HEK293 (cell line): ENCODE measurements around the gene CSMD2.

Experiments used
- CTCF ChIA-PET: fragments of 350-600 bp; formaldehyde crosslinking; extraction: SDS; loops from one replicate; lab custom pipeline; 2021; ENCODE audit warnings: antibody characterized with exemption; lab: Yijun Ruan, JAX
- POLR2A ChIA-PET: fragments of 300-600 bp; formaldehyde crosslinking; extraction: SDS; loops from one replicate; lab custom pipeline; 2020; ENCODE audit warnings: antibody characterized with exemption, inconsistent platforms; lab: Yijun Ruan, JAX
- H3K27ac ChIP-seq: fragments of 200-500 bp; sonication (Bioruptor generic); 2 replicates; pipeline ENCODE4 v1.5.1; 2014; ENCODE audit warnings: low read depth, low read length, control low read depth, inconsistent platforms; ENCODE audit errors: extremely low read depth
- H3K36me3 ChIP-seq, 2 experiments: fragments of 200-500 bp in 1 of 2; sonication (Bioruptor generic) in 1 of 2; 1 replicate in 1 of 2; 2 replicates in 1 of 2; pipeline ENCODE4 v1.5.1; 2014 to 2017; ENCODE audit warnings: inconsistent platforms in 2 of 2, low read length in 2 of 2; ENCODE audit not compliant: control insufficient read depth in 2 of 2, insufficient read depth in 1 of 2
- H3K4me1 ChIP-seq: fragments of 200-500 bp; sonication (Bioruptor generic); 2 replicates; pipeline ENCODE4 v1.5.1; 2014; ENCODE audit warnings: mild to moderate bottlenecking, low read length, inconsistent platforms; ENCODE audit not compliant: control insufficient read depth, insufficient read depth
- H3K4me3 ChIP-seq: 2 replicates; pipeline ENCODE4 v1.5.1; 2011; ENCODE audit warnings: low read depth, mild to moderate bottlenecking, control low read depth, low read length, moderate library complexity
- H3K9me3 ChIP-seq: fragments of 200-500 bp; sonication (Bioruptor generic); 2 replicates; pipeline ENCODE4 v1.5.1; 2014; ENCODE audit warnings: low read depth, low read length, inconsistent platforms; ENCODE audit not compliant: control insufficient read depth, insufficient read depth
- GLI4 ChIP-seq: fragments of 450-650 bp; formaldehyde crosslinking; IDR thresholded peaks from 2 replicates; pipeline ENCODE4 v1.5.1; 2016; ENCODE audit warnings: missing biosample characterization, missing genetic modification characterization
- GLIS1 ChIP-seq: fragments of 450-650 bp; formaldehyde crosslinking; IDR thresholded peaks from 2 replicates; pipeline ENCODE4 v1.5.1; 2016; ENCODE audit warnings: missing biosample characterization, missing genetic modification characterization
- INSM2 ChIP-seq: fragments of 450-650 bp; formaldehyde crosslinking; IDR thresholded peaks from 2 replicates; pipeline ENCODE4 v1.5.1; 2016; ENCODE audit warnings: missing biosample characterization, missing genetic modification characterization
- PBX3 ChIP-seq: sonication (generic); formaldehyde crosslinking; IDR thresholded peaks from 2 replicates; pipeline ENCODE4 v1.8.1; 2022; ENCODE audit warnings: mild to moderate bottlenecking, moderate library complexity, missing genetic modification reagents
- PRDM6 ChIP-seq: fragments of 450-650 bp; formaldehyde crosslinking; IDR thresholded peaks from 2 replicates; pipeline ENCODE4 v1.5.1; 2017; ENCODE audit warnings: missing biosample characterization, missing genetic modification characterization
- YY1 ChIP-seq: fragments of 450-650 bp; formaldehyde crosslinking; IDR thresholded peaks from 2 replicates; pipeline ENCODE4 v1.5.1; 2018; ENCODE audit warnings: missing biosample characterization, missing genetic modification characterization
- ZBTB26 ChIP-seq: fragments of 450-650 bp; formaldehyde crosslinking; optimal IDR thresholded peaks from 2 replicates; pipeline ENCODE3; 2016; ENCODE audit warnings: missing biosample characterization, mild to moderate bottlenecking, missing genetic modification characterization
- ZBTB6 ChIP-seq: fragments of 450-650 bp; formaldehyde crosslinking; IDR thresholded peaks from 2 replicates; pipeline ENCODE4 v1.5.1; 2017; ENCODE audit warnings: missing biosample characterization, missing genetic modification characterization
- ZNF112 ChIP-seq: fragments of 450-650 bp; formaldehyde crosslinking; IDR thresholded peaks from 2 replicates; pipeline ENCODE4 v1.5.0; 2017; ENCODE audit warnings: missing biosample characterization, missing genetic modification characterization
- ZNF121 ChIP-seq: fragments of 450-650 bp; formaldehyde crosslinking; IDR thresholded peaks from 2 replicates; pipeline ENCODE4 v1.5.1; 2016; ENCODE audit warnings: missing biosample characterization, missing genetic modification characterization
- ZNF175 ChIP-seq: fragments of 450-650 bp; formaldehyde crosslinking; IDR thresholded peaks from 2 replicates; pipeline ENCODE4 v1.5.1; 2016; ENCODE audit warnings: missing biosample characterization, missing genetic modification characterization
- ZNF19 ChIP-seq: fragments of 450-650 bp; formaldehyde crosslinking; IDR thresholded peaks from 2 replicates; pipeline ENCODE4; 2016; ENCODE audit warnings: missing biosample characterization, missing genetic modification characterization, low read depth
- ZNF2 ChIP-seq: fragments of 450-650 bp; formaldehyde crosslinking; IDR thresholded peaks from 2 replicates; pipeline ENCODE4 v1.5.1; 2016; ENCODE audit warnings: missing biosample characterization, missing genetic modification characterization
- ZNF292 ChIP-seq: fragments of 450-650 bp; formaldehyde crosslinking; IDR thresholded peaks from 2 replicates; pipeline ENCODE4 v1.5.1; 2016; ENCODE audit warnings: low read depth, missing biosample characterization, missing genetic modification characterization, borderline replicate concordance
- ZNF341 ChIP-seq: fragments of 450-650 bp; formaldehyde crosslinking; IDR thresholded peaks from 2 replicates; pipeline ENCODE4; 2016; ENCODE audit warnings: low read depth, missing biosample characterization, missing genetic modification characterization
- ZNF354C ChIP-seq: fragments of 450-650 bp; formaldehyde crosslinking; IDR thresholded peaks from 2 replicates; pipeline ENCODE4 v1.5.1; 2016; ENCODE audit warnings: missing biosample characterization, missing genetic modification characterization, low read depth, borderline replicate concordance
- ZNF398 ChIP-seq: fragments of 450-650 bp; formaldehyde crosslinking; IDR thresholded peaks from 2 replicates; pipeline ENCODE4 v1.5.1; 2017; ENCODE audit warnings: missing biosample characterization, missing genetic modification characterization
- ZNF423 ChIP-seq: fragments of 450-650 bp; formaldehyde crosslinking; IDR thresholded peaks from 2 replicates; pipeline ENCODE4 v1.5.1; 2016; ENCODE audit warnings: missing biosample characterization, missing genetic modification characterization
- ZNF488 ChIP-seq: fragments of 450-650 bp; formaldehyde crosslinking; IDR thresholded peaks from 2 replicates; pipeline ENCODE4 v1.5.1; 2016; ENCODE audit warnings: missing biosample characterization, missing genetic modification characterization
- ZNF621 ChIP-seq: fragments of 450-650 bp; formaldehyde crosslinking; IDR thresholded peaks from 2 replicates; pipeline ENCODE4 v1.5.1; 2017; ENCODE audit warnings: missing biosample characterization, missing genetic modification characterization
- ZNF670 ChIP-seq: fragments of 450-650 bp; formaldehyde crosslinking; IDR thresholded peaks from 2 replicates; pipeline ENCODE4 v1.5.1; 2016; ENCODE audit warnings: missing biosample characterization, missing genetic modification characterization, low read depth
- ZSCAN18 ChIP-seq: fragments of 450-650 bp; formaldehyde crosslinking; IDR thresholded peaks from 2 replicates; pipeline ENCODE4 v1.5.1; 2016; ENCODE audit warnings: missing biosample characterization, missing genetic modification characterization

The CSMD2 gene

GRCh38 chr1:33482412-33482811, 682.6 kb downstream of the CSMD2 start (continued):
- no peak for TF ChIP-seq ZBTB26 (tag by site-specific recombination)
- TF ChIP-seq ZNF2 (tag by site-specific recombination) = no peak
- TF ChIP-seq ZNF621 = no peak

- Histone ChIP-seq H3K4me3 (no peak overlapping the region), H3K9me3 (no peaks in the 10 kb centered on the region), H3K4me1 (no peaks in the 10 kb centered on the region), H3K36me3 (peaks cover 6 to 44% of the 10 kb centered on the region in 2 experiments), H3K27ac (no peak overlapping the region)
- TF ChIP-seq INSM2 (tag by site-specific recombination) = no peak
- TF ChIP-seq ZNF670 (tag by site-specific recombination) = no peak
- no peak for TF ChIP-seq ZBTB6 (tag by site-specific recombination)
- TF ChIP-seq ZNF19 (tag by site-specific recombination) = no peak
- TF ChIP-seq PRDM6 (tag by site-specific recombination) = no peak
- no peak for TF ChIP-seq GLI4 (tag by site-specific recombination)
- TF ChIP-seq ZNF112 (tag by site-specific recombination) = no peak
- TF ChIP-seq GLIS1 (tag by site-specific recombination) = no peak
- TF ChIP-seq ZNF341 = no peak
- TF ChIP-seq ZNF398 (tag by site-specific recombination) = no peak
- TF ChIP-seq ZSCAN18 (tag by site-specific recombination) = no peak
- TF ChIP-seq ZNF121 (tag by site-specific recombination) = no peak
- no peak for TF ChIP-seq ZNF488 (tag by site-specific recombination)
- no peak for TF ChIP-seq ZNF292
- no peak for TF ChIP-seq ZNF175 (tag by site-specific recombination)
- no peak for TF ChIP-seq ZNF423
- TF ChIP-seq PBX3 (CRISPR knock-in tag) = no peak
- no peak for TF ChIP-seq YY1 (tag by site-specific recombination)
- no peak for TF ChIP-seq ZNF354C (tag by site-specific recombination)
- ChIA-PET CTCF (interaction anchor here (0.5 to 1.2 kb wide), 4 partner anchors 22 to 157 kb away, joined by 3 read pairs; no protein-coding TSS in a partner anchor), POLR2A (no interaction called here)
These were observed 687.6 kb downstream of the CSMD2 start for GRCh38 chr1:33477451-33477850.
